K562 (cell line): ENCODE measurements around the gene PRTFDC1. TPM values are rescaled to one million over a fixed set of nuclear protein-coding genes. Genes with fewer than 3 reads are reported as not detected.
A peak's percentile ranks its signal among the peaks of the same experiment; 100 is the strongest.

Experiments
- CSDE1 ChIP-seq, 2 experiments: fragments of 450-650 bp; IDR thresholded peaks; 2 replicates each; pipeline ENCODE4 v1.6.1; 2016; ENCODE audit warnings: mild to moderate bottlenecking in 1 of 2
- FOXJ3 ChIP-seq: sonication (generic); formaldehyde crosslinking; IDR thresholded peaks from 2 replicates; pipeline ENCODE4 v1.4.0; 2020; ENCODE audit warnings: mild to moderate bottlenecking, missing genetic modification reagents
- STAT5A ChIP-seq: IDR thresholded peaks from 2 replicates; pipeline ENCODE4 v1.6.1; 2012; ENCODE audit warnings: low read length, inconsistent platforms, borderline replicate concordance
- TAF1 ChIP-seq: IDR thresholded peaks from 2 replicates; pipeline ENCODE4 v1.6.1; 2011; ENCODE audit warnings: mild to moderate bottlenecking, low read length, moderate library complexity; ENCODE audit not compliant: insufficient read depth, control insufficient read depth, severe bottlenecking; ENCODE audit errors: extremely low read depth
- TCF7 ChIP-seq: sonication (generic); IDR thresholded peaks from 2 replicates; pipeline ENCODE4 v1.6.1; 2016; ENCODE audit warnings: antibody characterized with exemption, borderline replicate concordance
- ZC3H11A ChIP-seq: IDR thresholded peaks from 2 replicates; pipeline ENCODE4 v1.6.1; 2012; ENCODE audit warnings: low read depth, low read length, improper control_type of control experiment
- polyA plus RNA-seq, 8 experiments: library from polyadenylated mRNA; depleted of rRNA in 4 of 8; stranded (reverse) in 5 of 8; unstranded in 3 of 8; fragments of >200 nt; fragmentation: Nextera tagmentation in 2 of 8; fragmentation: Illumina TruSeq in 1 of 8; extraction: Ambion mirVana in 2 of 8; extraction: Trizol in 1 of 8; gene quantifications; 2 replicates each; pipeline versions ENCODE4 v1.2.1 to v1.2.3, GENCODE V29; 2011 to 2014; ENCODE audit warnings: inconsistent platforms in 1 of 8, missing spikeins in 1 of 8
- total RNA-seq, 7 experiments: library from RNA; depleted of rRNA in 6 of 7; stranded (reverse); fragments of >200 nt in 6 of 7; fragmentation: Illumina TruSeq in 2 of 7; extraction: Trizol in 2 of 7; gene quantifications; 2 replicates each; pipeline versions ENCODE4 v1.2.1 to v1.2.3, GENCODE V29; 2011 to 2021; ENCODE audit warnings: low replicate concordance in 1 of 7
- TF ChIP-seq, protein P1 (sequence below): fragments of 450-650 bp; IDR thresholded peaks from 2 replicates; pipeline ENCODE4 v1.6.1; 2016; ENCODE audit warnings: mild to moderate bottlenecking, moderate library complexity
- TF ChIP-seq, protein P2 (sequence below): sonication (generic); formaldehyde crosslinking; IDR thresholded peaks from 2 replicates; pipeline ENCODE4 v1.8.0; 2022; ENCODE audit warnings: missing genetic modification reagents, mild to moderate bottlenecking, borderline replicate concordance
- TF ChIP-seq, protein P3 (sequence below): fragments of 250-450 bp; sonication (Bioruptor Pico); IDR thresholded peaks from 2 replicates; pipeline ENCODE4 v1.8.0; 2022; ENCODE audit warnings: inconsistent platforms, mild to moderate bottlenecking, moderate library complexity, borderline replicate concordance

PRTFDC1 gene
- total and polyA plus RNA-seq, 9 of the 15 experiments (the other 6 are each of a cell fraction or from before 2014, with no cell fraction given), result 7.0 to 27.6 (median 10.0) TPM

DNA sequence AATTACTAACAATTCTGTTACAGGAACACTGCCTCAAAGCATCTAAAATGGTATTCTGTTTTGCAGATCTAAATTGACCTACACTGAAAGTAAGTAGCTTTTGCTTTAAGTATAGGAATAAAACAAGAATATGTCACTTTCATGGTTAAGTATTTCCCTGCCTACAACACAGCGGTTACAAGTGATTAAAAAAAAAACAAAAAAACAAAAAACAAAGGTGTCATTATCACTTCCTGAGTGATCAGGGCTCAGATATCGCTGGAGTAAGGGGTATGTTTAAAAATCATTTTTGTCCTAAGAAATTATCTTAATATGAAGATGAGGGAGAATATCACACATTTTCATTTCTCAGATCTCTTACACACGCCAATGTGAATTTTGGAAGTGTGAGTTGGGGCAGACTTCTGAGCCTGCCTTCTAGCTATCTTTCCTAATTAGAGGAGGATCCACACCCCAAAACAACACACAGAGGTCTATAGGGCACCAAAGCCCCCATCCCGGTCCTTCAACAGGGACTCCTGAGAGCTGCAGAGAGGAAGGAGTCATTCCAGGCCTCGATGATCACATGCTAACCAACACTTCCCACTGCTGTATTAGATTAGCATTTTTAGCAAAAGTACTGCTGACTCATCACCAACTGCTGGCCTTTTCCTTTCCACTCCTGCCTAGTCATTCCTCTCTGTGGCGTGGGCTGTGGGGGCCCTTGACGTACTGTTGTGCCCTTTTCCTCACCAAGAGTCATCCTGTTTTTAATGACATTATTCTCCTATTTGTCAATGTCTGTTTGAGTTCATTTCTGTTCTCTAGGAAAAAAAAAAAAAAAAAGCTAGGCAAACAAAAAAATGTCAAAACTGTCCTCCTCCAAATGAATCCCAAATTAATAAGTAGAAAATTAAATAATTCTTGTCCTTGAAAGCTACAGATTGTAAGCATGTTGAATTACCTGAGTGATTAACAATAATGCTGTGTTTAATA lies 31.2 kb downstream of the PRTFDC1 start (continued):
- TF ChIP-seq, protein P1, sequence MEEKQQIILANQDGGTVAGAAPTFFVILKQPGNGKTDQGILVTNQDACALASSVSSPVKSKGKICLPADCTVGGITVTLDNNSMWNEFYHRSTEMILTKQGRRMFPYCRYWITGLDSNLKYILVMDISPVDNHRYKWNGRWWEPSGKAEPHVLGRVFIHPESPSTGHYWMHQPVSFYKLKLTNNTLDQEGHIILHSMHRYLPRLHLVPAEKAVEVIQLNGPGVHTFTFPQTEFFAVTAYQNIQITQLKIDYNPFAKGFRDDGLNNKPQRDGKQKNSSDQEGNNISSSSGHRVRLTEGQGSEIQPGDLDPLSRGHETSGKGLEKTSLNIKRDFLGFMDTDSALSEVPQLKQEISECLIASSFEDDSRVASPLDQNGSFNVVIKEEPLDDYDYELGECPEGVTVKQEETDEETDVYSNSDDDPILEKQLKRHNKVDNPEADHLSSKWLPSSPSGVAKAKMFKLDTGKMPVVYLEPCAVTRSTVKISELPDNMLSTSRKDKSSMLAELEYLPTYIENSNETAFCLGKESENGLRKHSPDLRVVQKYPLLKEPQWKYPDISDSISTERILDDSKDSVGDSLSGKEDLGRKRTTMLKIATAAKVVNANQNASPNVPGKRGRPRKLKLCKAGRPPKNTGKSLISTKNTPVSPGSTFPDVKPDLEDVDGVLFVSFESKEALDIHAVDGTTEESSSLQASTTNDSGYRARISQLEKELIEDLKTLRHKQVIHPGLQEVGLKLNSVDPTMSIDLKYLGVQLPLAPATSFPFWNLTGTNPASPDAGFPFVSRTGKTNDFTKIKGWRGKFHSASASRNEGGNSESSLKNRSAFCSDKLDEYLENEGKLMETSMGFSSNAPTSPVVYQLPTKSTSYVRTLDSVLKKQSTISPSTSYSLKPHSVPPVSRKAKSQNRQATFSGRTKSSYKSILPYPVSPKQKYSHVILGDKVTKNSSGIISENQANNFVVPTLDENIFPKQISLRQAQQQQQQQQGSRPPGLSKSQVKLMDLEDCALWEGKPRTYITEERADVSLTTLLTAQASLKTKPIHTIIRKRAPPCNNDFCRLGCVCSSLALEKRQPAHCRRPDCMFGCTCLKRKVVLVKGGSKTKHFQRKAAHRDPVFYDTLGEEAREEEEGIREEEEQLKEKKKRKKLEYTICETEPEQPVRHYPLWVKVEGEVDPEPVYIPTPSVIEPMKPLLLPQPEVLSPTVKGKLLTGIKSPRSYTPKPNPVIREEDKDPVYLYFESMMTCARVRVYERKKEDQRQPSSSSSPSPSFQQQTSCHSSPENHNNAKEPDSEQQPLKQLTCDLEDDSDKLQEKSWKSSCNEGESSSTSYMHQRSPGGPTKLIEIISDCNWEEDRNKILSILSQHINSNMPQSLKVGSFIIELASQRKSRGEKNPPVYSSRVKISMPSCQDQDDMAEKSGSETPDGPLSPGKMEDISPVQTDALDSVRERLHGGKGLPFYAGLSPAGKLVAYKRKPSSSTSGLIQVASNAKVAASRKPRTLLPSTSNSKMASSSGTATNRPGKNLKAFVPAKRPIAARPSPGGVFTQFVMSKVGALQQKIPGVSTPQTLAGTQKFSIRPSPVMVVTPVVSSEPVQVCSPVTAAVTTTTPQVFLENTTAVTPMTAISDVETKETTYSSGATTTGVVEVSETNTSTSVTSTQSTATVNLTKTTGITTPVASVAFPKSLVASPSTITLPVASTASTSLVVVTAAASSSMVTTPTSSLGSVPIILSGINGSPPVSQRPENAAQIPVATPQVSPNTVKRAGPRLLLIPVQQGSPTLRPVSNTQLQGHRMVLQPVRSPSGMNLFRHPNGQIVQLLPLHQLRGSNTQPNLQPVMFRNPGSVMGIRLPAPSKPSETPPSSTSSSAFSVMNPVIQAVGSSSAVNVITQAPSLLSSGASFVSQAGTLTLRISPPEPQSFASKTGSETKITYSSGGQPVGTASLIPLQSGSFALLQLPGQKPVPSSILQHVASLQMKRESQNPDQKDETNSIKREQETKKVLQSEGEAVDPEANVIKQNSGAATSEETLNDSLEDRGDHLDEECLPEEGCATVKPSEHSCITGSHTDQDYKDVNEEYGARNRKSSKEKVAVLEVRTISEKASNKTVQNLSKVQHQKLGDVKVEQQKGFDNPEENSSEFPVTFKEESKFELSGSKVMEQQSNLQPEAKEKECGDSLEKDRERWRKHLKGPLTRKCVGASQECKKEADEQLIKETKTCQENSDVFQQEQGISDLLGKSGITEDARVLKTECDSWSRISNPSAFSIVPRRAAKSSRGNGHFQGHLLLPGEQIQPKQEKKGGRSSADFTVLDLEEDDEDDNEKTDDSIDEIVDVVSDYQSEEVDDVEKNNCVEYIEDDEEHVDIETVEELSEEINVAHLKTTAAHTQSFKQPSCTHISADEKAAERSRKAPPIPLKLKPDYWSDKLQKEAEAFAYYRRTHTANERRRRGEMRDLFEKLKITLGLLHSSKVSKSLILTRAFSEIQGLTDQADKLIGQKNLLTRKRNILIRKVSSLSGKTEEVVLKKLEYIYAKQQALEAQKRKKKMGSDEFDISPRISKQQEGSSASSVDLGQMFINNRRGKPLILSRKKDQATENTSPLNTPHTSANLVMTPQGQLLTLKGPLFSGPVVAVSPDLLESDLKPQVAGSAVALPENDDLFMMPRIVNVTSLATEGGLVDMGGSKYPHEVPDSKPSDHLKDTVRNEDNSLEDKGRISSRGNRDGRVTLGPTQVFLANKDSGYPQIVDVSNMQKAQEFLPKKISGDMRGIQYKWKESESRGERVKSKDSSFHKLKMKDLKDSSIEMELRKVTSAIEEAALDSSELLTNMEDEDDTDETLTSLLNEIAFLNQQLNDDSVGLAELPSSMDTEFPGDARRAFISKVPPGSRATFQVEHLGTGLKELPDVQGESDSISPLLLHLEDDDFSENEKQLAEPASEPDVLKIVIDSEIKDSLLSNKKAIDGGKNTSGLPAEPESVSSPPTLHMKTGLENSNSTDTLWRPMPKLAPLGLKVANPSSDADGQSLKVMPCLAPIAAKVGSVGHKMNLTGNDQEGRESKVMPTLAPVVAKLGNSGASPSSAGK, result peak; percentile 97
- TF ChIP-seq CSDE1 (IDR thresholded peaks at IDR 0.05), result no peak
- TF ChIP-seq, protein P2, sequence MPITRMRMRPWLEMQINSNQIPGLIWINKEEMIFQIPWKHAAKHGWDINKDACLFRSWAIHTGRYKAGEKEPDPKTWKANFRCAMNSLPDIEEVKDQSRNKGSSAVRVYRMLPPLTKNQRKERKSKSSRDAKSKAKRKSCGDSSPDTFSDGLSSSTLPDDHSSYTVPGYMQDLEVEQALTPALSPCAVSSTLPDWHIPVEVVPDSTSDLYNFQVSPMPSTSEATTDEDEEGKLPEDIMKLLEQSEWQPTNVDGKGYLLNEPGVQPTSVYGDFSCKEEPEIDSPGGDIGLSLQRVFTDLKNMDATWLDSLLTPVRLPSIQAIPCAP (CRISPR knock-in tag), result no peak
- TF ChIP-seq, protein P3, sequence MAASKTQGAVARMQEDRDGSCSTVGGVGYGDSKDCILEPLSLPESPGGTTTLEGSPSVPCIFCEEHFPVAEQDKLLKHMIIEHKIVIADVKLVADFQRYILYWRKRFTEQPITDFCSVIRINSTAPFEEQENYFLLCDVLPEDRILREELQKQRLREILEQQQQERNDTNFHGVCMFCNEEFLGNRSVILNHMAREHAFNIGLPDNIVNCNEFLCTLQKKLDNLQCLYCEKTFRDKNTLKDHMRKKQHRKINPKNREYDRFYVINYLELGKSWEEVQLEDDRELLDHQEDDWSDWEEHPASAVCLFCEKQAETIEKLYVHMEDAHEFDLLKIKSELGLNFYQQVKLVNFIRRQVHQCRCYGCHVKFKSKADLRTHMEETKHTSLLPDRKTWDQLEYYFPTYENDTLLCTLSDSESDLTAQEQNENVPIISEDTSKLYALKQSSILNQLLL (CRISPR knock-in tag), result no peak
- TF ChIP-seq ZC3H11A, result 0 out of 2 replicates have a peak, but pooled peaks have one; percentile 65
- no peak for TF ChIP-seq STAT5A
- peak; percentile 52 for TF ChIP-seq TAF1
- no peak for TF ChIP-seq TCF7
- no peak for TF ChIP-seq FOXJ3 (CRISPR knock-in tag)
